Mammary epithelial cell (primary cell): ENCODE measurements around the gene ANXA9.

Source experiments
- CTCF ChIP-seq, 2 donors: IDR thresholded peaks in 1 of 2; conservative IDR thresholded peaks in 1 of 2; 2 replicates each; pipeline ENCODE4 v1.5.1; 2011 to 2012; ENCODE audit warnings: inconsistent platforms in 2 of 2, low read length in 2 of 2, mild to moderate bottlenecking in 2 of 2, control low read depth in 1 of 2, low read depth in 1 of 2; ENCODE audit not compliant: insufficient read depth in 1 of 2; ENCODE audit errors: extremely low read depth in 1 of 2
- EZH2 ChIP-seq: IDR thresholded peaks from 2 replicates; pipeline ENCODE4 v1.6.1; 2012; ENCODE audit warnings: low read length, inconsistent platforms, borderline replicate concordance

- TF ChIP-seq CTCF (conservative IDR thresholded peaks at IDR 0.05 in 1 of 2, IDR thresholded peaks at IDR 0.05 in 1 of 2; ENCODE audit: extremely low read depth in 1 of 2, insufficient read depth in 1 of 2, low read depth in 1 of 2, low read length in 2 of 2): no peak
- no peak for TF ChIP-seq EZH2
Observed at GRCh38 chr1:151009206-151009587, 27.1 kb downstream of the ANXA9 start.
